Forelimb muscle (tissue), 1 donor: ENCODE data around the gene LRRC8A. TPM values are rescaled to one million over a fixed set of nuclear protein-coding genes. Genes with fewer than 3 reads are reported as not detected.
"Not testable (repeated sequence)": the region's sequence is repeated elsewhere in the genome, so short reads cannot be mapped to it uniquely, and the experiment has no call there.

Source experiments
- DNase-seq: peaks from one replicate; pipeline ENCODE4 v3.0.0-alpha.2; 2013; ENCODE audit warnings: low read depth
- polyA plus RNA-seq: library from polyadenylated mRNA; unstranded; fragments of 120-200 nt; gene quantifications from one replicate; pipeline ENCODE4 v1.2.1, GENCODE V29; 2013; ENCODE audit not compliant: insufficient read length

The LRRC8A gene
- polyA plus RNA-seq, 1 donor = 23.1 TPM

GRCh38 chr9:128961403-128961802 lies 79.5 kb downstream of the LRRC8A start:
- DNase-seq = not testable (repeated sequence)

Other genes with a start within 250 kb of the LRRC8A start
- gene DYNC2I2, start 225.3 kb upstream of the LRRC8A start, polyA plus RNA-seq = 42.1 TPM
- 294 TPM for gene SET, start 192.9 kb upstream of the LRRC8A start, polyA plus RNA-seq
- 8.9 TPM for gene PKN3, start 179.6 kb upstream of the LRRC8A start, polyA plus RNA-seq
- gene ZDHHC12, start 158.0 kb upstream of the LRRC8A start, polyA plus RNA-seq = 6.0 TPM
- gene ZER1, start 110.2 kb upstream of the LRRC8A start, polyA plus RNA-seq = 35.6 TPM
- 37.4 TPM for gene TBC1D13, start 94.9 kb upstream of the LRRC8A start, polyA plus RNA-seq
- 23.2 TPM for gene ENDOG, start 63.6 kb upstream of the LRRC8A start, polyA plus RNA-seq
- gene SPOUT1, start 52.3 kb upstream of the LRRC8A start, polyA plus RNA-seq = 24.4 TPM
- gene KYAT1, start 183 bp upstream of the LRRC8A start, polyA plus RNA-seq = 6.2 TPM
- 51.5 TPM for gene PHYHD1, start 38.8 kb downstream of the LRRC8A start, polyA plus RNA-seq
- 7.3 TPM for gene DOLK, start 65.5 kb downstream of the LRRC8A start, polyA plus RNA-seq
- gene NUP188, start 65.6 kb downstream of the LRRC8A start, polyA plus RNA-seq = 35.2 TPM
- gene SH3GLB2, start 146.2 kb downstream of the LRRC8A start, polyA plus RNA-seq = 64.0 TPM
- 15.9 TPM for gene MIGA2, start 154.5 kb downstream of the LRRC8A start, polyA plus RNA-seq
- 7.7 TPM for gene DOLPP1, start 199.0 kb downstream of the LRRC8A start, polyA plus RNA-seq
- 51.1 TPM for gene CRAT, start 228.7 kb downstream of the LRRC8A start, polyA plus RNA-seq
- 131 TPM for gene PTPA, start 229.3 kb downstream of the LRRC8A start, polyA plus RNA-seq